Superior temporal gyrus (tissue), 1 donor: ENCODE results near the gene MMRN2.

Experiments
- DNase-seq: peaks from one replicate; pipeline ENCODE4 v3.0.0-alpha.2; 2016; ENCODE audit errors: extremely low spot score

MMRN2 gene

DNA sequence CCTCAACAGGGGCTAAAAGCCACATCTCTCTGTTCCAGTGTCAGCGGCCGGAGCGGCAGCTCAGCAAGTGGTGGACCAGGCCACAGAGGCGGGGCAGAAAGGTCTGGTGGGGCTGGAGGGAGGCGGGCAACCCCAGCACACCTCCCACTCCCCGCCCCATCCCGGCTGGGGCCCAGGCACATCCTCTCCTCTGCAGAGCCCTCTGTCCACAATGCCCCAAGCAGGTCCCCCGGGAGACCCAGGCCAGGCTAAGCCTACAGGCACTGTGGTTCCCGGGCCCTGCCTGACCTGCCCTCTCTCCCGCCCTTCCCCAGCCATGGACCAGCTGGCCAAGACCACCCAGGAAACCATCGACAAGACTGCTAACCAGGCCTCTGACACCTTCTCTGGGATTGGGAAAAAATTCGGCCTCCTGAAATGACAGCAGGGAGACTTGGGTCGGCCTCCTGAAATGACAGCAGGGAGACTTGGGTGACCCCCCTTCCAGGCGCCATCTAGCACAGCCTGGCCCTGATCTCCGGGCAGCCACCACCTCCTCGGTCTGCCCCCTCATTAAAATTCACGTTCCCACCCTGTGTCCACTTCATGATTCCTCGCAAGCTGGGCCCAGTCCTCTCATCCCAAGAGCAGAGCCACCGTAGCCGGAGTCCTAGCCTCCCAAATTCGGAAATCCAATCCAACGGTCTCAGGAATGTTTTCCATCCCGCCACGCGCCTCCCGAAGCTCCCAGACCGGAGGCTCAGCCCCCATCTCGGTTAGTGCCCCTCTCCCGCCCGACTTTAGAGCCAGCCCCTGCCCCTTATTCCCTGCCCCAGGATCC lies 13.0 kb upstream of the MMRN2 start:
- DNase-seq, result no peak

- DNase-seq, result no peak
Observed at GRCh38 chr10:86969421-86970041, 12.1 kb upstream of the MMRN2 start.

GRCh38 chr10:86968994-86969355 lies 11.6 kb upstream of the MMRN2 start:
- no peak for DNase-seq

- DNase-seq, result no peak
Observed at GRCh38 chr10:86968271-86968993, 11.0 kb upstream of the MMRN2 start, which contains the start of gene ADIRF. Gene ADIRF (plus strand): TSS chr10:86968482. CDS start chr10:86968545, 63 bp downstream.

DNA sequence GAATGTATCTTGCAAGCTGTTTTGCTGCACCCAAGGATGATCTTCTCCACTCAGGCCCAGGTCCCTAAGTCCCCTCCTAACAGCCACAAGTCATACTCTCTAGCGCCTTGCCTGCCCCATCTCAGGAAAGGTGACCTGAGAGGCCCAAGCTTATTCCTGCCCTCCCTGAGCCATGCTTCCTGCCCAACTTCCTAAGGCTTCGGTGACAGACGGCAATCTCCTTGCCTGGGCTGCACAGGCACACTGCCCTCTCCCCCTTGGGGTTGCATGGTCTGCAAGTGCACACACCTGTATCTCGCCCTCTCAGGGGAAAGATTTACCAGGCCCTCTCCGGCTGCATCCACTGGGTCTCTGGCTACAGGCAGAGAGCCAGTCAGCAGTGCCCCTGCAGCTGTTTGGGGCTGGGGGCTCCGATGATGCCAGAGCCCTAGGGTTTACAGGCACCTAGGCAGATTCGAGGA lies 10.1 kb upstream of the MMRN2 start:
- no peak for DNase-seq

GRCh38 chr10:86965986-86966654 lies 8.7 kb upstream of the MMRN2 start:
- no peak for DNase-seq

GRCh38 chr10:86964847-86965190 lies 7.4 kb upstream of the MMRN2 start:
- DNase-seq, result no peak

DNA sequence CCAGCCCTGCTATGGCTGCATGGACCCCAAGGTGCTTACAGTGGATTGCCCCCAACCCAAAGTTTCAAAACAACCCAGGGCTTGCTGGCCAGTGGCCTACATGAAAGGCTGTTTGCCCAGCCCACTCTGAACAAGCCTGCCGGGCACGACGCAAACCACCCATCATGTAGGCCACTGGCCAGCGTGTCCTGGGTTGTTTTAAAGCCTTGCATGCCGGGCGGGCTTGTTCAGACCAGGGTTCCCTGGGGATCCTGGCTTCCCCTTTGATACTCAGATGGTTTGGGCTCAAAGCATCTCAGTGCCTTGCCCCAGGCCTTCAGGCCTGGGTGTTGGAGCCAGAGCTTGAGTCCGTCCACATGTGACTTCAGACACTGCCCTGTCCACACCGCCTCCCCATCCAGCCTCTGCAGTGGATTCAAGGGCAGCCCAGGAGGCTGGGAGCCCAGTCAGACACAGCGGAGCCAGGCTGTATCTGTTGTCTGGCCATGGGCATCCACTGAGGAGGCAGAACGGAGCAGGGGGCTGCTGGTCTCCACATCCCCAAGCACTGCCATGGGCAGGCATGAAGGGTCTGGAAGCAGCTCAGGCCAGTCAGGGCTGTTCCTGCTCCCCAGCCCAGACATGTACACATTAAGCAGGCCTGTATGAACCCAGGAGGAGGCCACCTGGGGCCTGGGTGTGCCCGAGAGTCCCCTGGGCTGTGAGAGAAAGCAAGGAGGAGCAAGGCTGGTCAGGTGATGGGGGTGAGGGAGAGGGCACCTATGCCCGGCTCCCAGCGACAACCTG lies 6.8 kb upstream of the MMRN2 start:
- DNase-seq, result no peak

DNA sequence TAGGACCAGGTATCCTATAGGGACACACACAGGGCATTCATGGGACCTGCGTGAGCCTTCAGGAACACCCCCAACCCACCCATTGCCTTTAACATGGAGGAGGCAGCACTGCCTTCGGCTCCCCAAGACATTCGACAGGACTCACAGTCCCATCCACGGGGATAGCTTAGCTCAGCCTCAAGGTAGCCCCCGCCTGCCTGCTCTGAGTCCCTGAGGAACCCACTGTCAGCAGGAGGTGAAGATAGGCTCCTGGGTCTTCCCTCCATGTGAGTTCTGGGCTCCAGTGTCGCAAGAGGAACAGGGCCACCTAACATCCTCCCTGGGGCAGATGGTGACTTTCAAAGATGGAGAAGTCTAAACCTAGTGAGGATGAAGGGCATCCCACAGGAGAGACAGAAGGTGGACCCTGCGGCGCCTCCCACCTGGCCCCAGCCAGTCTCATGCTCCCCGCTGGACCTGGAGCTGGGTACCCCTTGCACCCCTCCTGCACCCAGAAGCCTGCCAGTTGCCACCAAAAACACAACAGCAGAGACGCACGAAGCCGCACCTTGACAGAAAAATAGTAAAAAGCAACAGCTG lies 6.0 kb upstream of the MMRN2 start:
- no peak for DNase-seq

DNA sequence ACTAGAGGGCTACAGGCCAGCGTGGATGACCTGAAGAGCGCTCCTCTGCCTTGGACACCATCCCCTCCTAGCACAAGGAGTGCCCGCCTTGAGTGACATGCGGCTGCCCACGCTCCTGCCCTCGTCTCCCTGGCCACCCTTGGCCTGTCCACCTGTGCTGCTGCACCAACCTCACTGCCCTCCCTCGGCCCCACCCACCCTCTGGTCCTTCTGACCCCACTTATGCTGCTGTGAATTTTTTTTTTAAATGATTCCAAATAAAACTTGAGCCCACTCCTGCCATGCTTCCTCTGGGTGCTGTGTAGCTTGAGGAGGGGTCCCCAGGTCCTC lies 5.5 kb upstream of the MMRN2 start:
- no peak for DNase-seq

GRCh38 chr10:86962136-86962980 lies 4.9 kb upstream of the MMRN2 start:
- no peak for DNase-seq

DNA sequence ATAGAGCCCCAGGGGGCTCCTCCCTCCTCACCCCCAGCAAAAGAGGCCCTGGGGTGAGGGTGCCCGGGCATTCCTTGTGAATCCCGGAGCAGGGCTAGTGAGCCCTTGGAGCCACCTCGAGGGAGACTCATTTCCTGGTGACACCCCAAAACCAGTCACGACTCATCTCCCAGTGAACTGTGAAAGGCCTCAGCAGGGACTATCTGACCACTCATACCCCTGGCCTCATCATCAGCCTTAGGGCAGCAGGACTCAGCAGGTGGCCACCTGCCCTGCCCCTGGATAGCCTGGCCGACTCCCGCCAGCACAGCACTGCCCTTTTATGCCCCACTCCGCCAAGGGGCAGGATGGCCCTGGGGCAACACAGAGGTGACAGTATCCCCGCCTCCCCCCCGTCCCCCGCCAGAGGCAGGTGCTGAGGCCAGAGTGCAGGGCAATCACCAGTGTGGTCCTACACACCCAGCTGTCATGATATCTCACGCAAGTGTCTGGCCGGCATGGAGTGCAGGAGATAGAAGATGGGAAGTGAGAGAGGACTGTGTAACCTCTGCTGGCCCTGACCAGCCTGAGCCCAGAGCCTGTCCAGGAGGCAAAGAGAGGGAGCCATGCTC lies 4.2 kb upstream of the MMRN2 start:
- DNase-seq, result no peak

- DNase-seq, result no peak
Observed at GRCh38 chr10:86960863-86961434, 3.5 kb upstream of the MMRN2 start.

DNA sequence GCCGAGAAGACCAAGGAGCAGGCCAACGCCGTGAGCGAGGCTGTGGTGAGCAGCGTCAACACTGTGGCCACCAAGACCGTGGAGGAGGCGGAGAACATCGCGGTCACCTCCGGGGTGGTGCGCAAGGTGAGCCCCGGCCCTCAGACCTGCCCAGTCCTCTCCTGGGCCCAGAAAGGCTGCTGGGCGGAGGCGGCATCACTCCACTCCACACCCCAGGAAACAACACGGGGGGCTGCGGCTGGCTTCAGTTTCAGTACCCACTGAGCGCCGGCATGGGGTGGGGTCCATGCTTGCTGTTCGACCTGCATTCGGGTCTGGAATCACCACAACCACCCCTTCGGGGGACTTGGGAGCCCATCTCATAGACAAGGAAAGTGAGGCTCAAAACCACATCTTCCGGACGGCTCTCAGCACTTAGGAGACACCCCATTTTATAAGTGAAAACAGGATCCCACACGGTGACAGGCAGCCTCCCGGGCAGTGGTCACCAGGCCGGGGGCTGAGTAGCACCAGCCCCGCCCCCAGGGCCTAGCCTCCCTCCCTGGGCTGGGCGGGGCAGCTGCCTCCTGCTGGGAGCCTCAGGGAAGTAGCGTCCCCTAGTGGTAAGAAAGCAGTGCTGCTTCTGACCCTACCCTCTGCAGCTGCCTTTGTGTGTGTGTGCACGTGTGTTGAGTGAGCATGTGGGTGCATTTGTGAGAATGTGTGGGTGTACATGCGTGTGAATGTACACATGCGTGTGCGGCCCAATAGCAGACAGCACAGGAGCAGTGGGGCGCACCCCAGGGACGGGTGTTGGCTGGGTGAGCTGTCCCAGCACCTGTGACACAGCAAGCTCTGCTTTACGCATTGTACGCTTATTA lies 2.8 kb upstream of the MMRN2 start:
- DNase-seq, result no peak

- DNase-seq, result no peak
Observed at GRCh38 chr10:86959737-86960002, 2.3 kb upstream of the MMRN2 start.

DNA sequence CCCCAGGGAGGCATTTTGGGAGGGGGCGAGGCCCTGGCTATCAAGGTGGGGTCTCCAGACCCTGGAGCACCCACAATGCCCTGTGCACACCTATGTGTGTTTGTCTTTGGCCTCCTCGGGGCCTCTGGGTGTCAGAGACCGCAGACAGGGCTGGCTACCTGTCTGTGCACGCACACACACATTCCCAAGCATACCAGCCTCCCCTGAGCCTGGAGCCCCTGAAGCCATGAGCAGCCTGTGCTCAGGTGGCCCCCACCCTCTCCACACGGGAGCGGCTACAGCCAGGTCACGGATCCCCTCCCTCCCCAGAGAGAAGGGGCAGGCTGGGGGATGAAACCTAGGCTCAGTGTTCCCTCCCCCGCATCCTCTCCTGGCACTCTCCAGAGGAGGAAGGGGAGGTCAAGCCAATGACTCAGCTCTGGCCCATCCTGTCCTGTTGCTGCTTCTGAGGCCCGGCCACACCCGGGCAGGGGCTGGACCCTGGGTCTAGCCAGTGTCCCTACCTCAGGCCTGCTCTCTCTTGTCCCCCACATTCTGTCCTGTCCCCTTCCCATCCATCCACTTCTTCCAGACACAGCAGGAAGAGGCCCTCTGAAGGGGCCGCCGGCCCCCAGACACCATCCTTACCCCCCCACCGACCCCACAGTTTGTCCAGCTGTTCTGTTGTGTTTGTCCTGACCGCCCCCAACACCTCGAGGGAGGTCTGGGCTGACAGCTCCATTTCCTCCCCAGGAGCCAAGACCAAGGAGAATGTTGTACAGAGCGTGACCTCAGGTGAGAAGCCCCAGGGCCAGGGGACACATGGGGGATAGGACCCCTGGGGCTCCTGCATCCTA lies 1.7 kb upstream of the MMRN2 start:
- no peak for DNase-seq

GRCh38 chr10:86958116-86958900 lies 893 bp upstream of the MMRN2 start, which contains the start of gene SNCG:
Gene SNCG (plus strand): TSS chr10:86958599. CDS start chr10:86958698, 99 bp downstream.
- no peak for DNase-seq
